ENCODE measurements around the gene PLCB2. TPM values are rescaled to one million over a fixed set of nuclear protein-coding genes. Genes with fewer than 3 reads are reported as not detected.

Gene PLCB2
- total RNA-seq, 1 experiment from 2014 or later, result 1.7 TPM

Other genes with a start within 250 kb of the PLCB2 start
- gene BMF, start 199.1 kb downstream of the PLCB2 start, total RNA-seq (2021; ENCODE audit: unreplicated experiment), result 7.8 TPM
- 67.8 TPM for gene BUB1B, start 146.9 kb downstream of the PLCB2 start, total RNA-seq (2021; ENCODE audit: unreplicated experiment)
- gene PAK6, start 68.9 kb downstream of the PLCB2 start, total RNA-seq (2021; ENCODE audit: unreplicated experiment), result 6.3 TPM
- 0.72 TPM for gene ANKRD63, start 24.9 kb downstream of the PLCB2 start, total RNA-seq (2021; ENCODE audit: unreplicated experiment)
- gene INAFM2, start 15.8 kb upstream of the PLCB2 start, total RNA-seq (2021; ENCODE audit: unreplicated experiment), result 10.4 TPM
- gene CCDC9B, start 33.0 kb upstream of the PLCB2 start, total RNA-seq (2021; ENCODE audit: unreplicated experiment), result 55.9 TPM
- not detected for gene PHGR1, start 43.1 kb upstream of the PLCB2 start, total RNA-seq (2021; ENCODE audit: unreplicated experiment)
- 10.0 TPM for gene DISP2, start 50.3 kb upstream of the PLCB2 start, total RNA-seq (2021; ENCODE audit: unreplicated experiment)
- 74.6 TPM for gene KNSTRN, start 74.8 kb upstream of the PLCB2 start, total RNA-seq (2021; ENCODE audit: unreplicated experiment)
- gene IVD, start 97.9 kb upstream of the PLCB2 start, total RNA-seq (2021; ENCODE audit: unreplicated experiment), result 74.6 TPM
- gene BAHD1, start 133.0 kb upstream of the PLCB2 start, total RNA-seq (2021; ENCODE audit: unreplicated experiment), result 40.6 TPM
- gene CHST14, start 163.0 kb upstream of the PLCB2 start, total RNA-seq (2021; ENCODE audit: unreplicated experiment), result 42.4 TPM

All from Panc1 (cell line).